ENCODE measurements around the gene LHFPL6. TPM values are rescaled to one million over a fixed set of nuclear protein-coding genes. Genes with fewer than 3 reads are reported as not detected.

LHFPL6 gene
- total and polyA plus RNA-seq, 10 donors, result 6.9 to 49.0 (median 30.5) TPM

DNA sequence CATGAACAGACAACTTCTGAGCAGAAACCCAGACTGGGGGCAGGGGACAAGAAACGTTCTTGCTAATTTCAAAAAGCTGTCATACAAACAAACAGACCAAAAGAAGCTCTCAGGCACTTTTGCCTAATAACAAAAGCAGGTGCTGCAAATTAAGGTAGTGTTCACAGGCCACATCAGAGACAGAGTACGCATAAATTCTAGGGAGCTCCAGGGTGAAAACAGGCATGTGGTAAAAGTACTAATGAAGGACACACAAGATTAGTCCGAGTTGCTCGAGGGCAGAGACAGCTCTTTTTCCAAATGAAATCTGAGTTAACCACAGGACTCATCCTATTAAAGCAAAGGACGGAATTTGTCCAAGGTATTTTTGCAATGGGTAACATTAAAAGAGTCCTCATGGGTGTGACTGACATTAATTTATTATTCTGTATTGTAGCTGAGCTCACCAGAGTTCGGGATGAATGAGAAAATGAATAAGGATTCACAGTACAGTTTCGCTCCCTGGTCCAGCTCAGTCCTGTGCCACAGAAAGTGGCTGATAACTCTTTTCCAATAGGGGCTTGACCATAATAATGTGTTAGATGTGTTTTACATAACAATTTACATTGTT lies 197.3 kb downstream of the LHFPL6 start:
- no peaks in the 10 kb centered on the region for H3K9me3 ChIP-seq
- DNase-seq, result no peak
- intact Hi-C loops (cut with DNase I; ENCODE audit: low total_unique reads), result no loop called here
- H3K36me3 ChIP-seq, result no peaks in the 10 kb centered on the region
- H3K4me3 ChIP-seq, result no peak overlapping the region
- peaks cover 0 to 18% (median 5%) of the 10 kb centered on the region in 6 donors for H3K4me1 ChIP-seq
- 76 to 87% (median 83%) methylated on average over 7 of the region's 7 CpGs for WGBS, 5 donors
- TF ChIP-seq POLR2A (IDR thresholded peaks at IDR 0.05) (no peak), POLR2AphosphoS5 (IDR thresholded peaks at IDR 0.05) (no peak)
- TF ChIP-seq, protein P1, sequence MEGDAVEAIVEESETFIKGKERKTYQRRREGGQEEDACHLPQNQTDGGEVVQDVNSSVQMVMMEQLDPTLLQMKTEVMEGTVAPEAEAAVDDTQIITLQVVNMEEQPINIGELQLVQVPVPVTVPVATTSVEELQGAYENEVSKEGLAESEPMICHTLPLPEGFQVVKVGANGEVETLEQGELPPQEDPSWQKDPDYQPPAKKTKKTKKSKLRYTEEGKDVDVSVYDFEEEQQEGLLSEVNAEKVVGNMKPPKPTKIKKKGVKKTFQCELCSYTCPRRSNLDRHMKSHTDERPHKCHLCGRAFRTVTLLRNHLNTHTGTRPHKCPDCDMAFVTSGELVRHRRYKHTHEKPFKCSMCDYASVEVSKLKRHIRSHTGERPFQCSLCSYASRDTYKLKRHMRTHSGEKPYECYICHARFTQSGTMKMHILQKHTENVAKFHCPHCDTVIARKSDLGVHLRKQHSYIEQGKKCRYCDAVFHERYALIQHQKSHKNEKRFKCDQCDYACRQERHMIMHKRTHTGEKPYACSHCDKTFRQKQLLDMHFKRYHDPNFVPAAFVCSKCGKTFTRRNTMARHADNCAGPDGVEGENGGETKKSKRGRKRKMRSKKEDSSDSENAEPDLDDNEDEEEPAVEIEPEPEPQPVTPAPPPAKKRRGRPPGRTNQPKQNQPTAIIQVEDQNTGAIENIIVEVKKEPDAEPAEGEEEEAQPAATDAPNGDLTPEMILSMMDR (IDR thresholded peaks at IDR 0.05 in 8 of 11, conservative IDR thresholded peaks at IDR 0.05 in 3 of 11), result no peak
- no peaks in the 10 kb centered on the region for H3K27me3 ChIP-seq (replicated peaks in 1 of 7)
- no peak overlapping the region for H3K27ac ChIP-seq

GRCh38 chr13:39405107-39405506 lies 197.9 kb downstream of the LHFPL6 start:
- WGBS, 5 donors, result 89 to 98% (median 95%) methylated on average over 2 of the region's 2 CpGs
- Histone ChIP-seq H3K4me3 (no peak overlapping the region), H3K4me1 (peaks cover 0 to 12% (median 1%) of the 10 kb centered on the region in 6 donors), H3K36me3 (no peaks in the 10 kb centered on the region), H3K27ac (no peak overlapping the region), H3K27me3 (replicated peaks in 1 of 7) (no peaks in the 10 kb centered on the region), H3K9me3 (no peaks in the 10 kb centered on the region)
- intact Hi-C loops (cut with DNase I; ENCODE audit: low total_unique reads), result no loop called here
- TF ChIP-seq, protein P1 (IDR thresholded peaks at IDR 0.05 in 8 of 11, conservative IDR thresholded peaks at IDR 0.05 in 3 of 11), result no peak
- TF ChIP-seq POLR2AphosphoS5 (IDR thresholded peaks at IDR 0.05) (no peak), POLR2A (IDR thresholded peaks at IDR 0.05) (no peak)
- no peak for DNase-seq

- Histone ChIP-seq H3K9me3 (no peaks in the 10 kb centered on the region), H3K27me3 (replicated peaks in 1 of 7) (no peaks in the 10 kb centered on the region), H3K4me3 (no peak overlapping the region), H3K4me1 (peaks cover 0 to 10% (median 0%) of the 10 kb centered on the region in 6 donors), H3K27ac (no peak overlapping the region), H3K36me3 (no peaks in the 10 kb centered on the region)
- DNase-seq, result no peak
- TF ChIP-seq, protein P1 (IDR thresholded peaks at IDR 0.05 in 8 of 11, conservative IDR thresholded peaks at IDR 0.05 in 3 of 11), result no peak
- TF ChIP-seq POLR2A (IDR thresholded peaks at IDR 0.05) (no peak), POLR2AphosphoS5 (IDR thresholded peaks at IDR 0.05) (no peak)
- intact Hi-C loops (cut with DNase I; ENCODE audit: low total_unique reads), result no loop called here
These were observed 199.9 kb downstream of the LHFPL6 start for GRCh38 chr13:39403106-39403505.

DNA sequence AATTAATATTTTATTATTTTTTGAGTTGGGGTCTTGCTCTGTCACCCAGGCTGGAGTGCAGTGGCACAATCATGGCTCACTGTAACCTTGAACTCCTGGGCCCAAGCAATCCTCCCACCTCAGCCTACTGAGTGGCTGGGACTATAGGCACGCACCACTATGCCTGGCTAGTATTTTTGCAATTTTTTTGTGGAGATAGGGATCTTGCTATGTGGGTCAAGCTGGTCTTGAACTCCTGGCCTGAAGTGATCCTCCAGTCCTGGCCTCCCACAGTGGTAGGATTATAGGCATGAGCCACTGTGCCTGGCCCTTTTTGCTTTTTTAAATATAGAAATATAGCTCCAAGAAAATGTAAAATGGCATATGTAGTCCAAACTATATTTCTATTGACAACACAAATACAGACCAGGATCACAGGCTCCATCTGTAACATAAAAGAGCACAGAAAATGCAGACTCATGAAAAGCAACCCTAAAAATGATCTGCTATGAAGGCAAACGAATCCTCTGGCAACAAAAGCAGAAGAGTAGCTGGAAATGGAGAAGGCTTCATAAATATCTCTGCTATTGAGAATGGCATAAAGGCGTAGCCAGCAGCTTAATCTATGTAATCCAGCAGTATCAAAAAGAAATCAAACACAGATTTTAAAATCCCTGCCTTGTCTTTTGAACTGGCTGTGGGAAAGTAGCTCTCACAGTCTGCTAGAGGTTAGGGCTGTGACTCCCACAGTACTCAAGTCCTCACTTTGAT lies 200.6 kb downstream of the LHFPL6 start:
- no peak overlapping the region for H3K4me3 ChIP-seq
- intact Hi-C loops (cut with DNase I; ENCODE audit: low total_unique reads), result no loop called here
- no peak overlapping the region for H3K27ac ChIP-seq
- H3K4me1 ChIP-seq, result peaks cover 0 to 10% (median 0%) of the 10 kb centered on the region in 6 donors
- DNase-seq, result no peak
- no peaks in the 10 kb centered on the region for H3K36me3 ChIP-seq
- TF ChIP-seq, protein P1 (IDR thresholded peaks at IDR 0.05 in 8 of 11, conservative IDR thresholded peaks at IDR 0.05 in 3 of 11), result no peak
- H3K27me3 ChIP-seq (replicated peaks in 1 of 7), result no peaks in the 10 kb centered on the region
- WGBS, 5 donors, result 66 to 85% (median 72%) methylated on average over 3 of the region's 3 CpGs
- no peaks in the 10 kb centered on the region for H3K9me3 ChIP-seq
